Body of pancreas (tissue), 4 donors: Measurements from ENCODE around the gene ZNF536.

ENCODE experiments used
- POLR2A ChIP-seq, 3 donors: fragments of 450-650 bp; IDR thresholded peaks; one replicate each; pipeline ENCODE4 v1.6.1; 2016; ENCODE audit warnings: antibody characterized with exemption in 3 of 3, mild to moderate bottlenecking in 2 of 3
- TF ChIP-seq, protein P1 (sequence below), 7 experiments: fragments of 450-650 bp in 4 of 7; fragments of 200-600 bp in 3 of 7; sonication (generic) in 3 of 7; IDR thresholded peaks; one replicate each; pipeline ENCODE4 v1.5.1; 2016 to 2019; ENCODE audit warnings: antibody characterized with exemption in 7 of 7

DNA sequence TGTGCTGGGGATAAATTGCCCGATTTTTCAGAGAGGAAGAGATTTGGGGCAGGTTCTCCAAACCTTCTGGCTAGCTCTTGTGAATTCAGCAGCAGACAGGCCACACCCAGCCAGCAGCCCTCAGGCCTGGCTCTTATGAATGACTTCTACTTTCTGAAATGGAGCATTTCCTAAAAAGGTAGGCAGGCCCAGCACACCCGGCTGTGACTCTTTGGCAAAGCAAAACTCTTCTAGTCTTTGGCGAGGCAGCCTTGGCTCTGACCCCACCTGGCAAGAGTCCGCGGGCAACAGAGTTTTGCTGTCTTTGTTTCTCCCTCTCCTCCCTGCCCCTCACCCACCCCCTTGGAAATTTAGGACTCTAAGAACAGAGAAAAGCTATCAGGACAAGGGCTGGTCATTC, 221.2 kb downstream of the ZNF536 start:
- TF ChIP-seq, protein P1, sequence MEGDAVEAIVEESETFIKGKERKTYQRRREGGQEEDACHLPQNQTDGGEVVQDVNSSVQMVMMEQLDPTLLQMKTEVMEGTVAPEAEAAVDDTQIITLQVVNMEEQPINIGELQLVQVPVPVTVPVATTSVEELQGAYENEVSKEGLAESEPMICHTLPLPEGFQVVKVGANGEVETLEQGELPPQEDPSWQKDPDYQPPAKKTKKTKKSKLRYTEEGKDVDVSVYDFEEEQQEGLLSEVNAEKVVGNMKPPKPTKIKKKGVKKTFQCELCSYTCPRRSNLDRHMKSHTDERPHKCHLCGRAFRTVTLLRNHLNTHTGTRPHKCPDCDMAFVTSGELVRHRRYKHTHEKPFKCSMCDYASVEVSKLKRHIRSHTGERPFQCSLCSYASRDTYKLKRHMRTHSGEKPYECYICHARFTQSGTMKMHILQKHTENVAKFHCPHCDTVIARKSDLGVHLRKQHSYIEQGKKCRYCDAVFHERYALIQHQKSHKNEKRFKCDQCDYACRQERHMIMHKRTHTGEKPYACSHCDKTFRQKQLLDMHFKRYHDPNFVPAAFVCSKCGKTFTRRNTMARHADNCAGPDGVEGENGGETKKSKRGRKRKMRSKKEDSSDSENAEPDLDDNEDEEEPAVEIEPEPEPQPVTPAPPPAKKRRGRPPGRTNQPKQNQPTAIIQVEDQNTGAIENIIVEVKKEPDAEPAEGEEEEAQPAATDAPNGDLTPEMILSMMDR (IDR thresholded peaks at IDR 0.05), result no peak
- no peak for TF ChIP-seq POLR2A (IDR thresholded peaks at IDR 0.05)
